Ishikawa (cell line): Measurements from ENCODE around the gene MYH15.

Source experiments
- CEBPB ChIP-seq: IDR thresholded peaks from 2 replicates; pipeline ENCODE4 v1.6.1; 2012
- CREB1 ChIP-seq: IDR thresholded peaks from 2 replicates; pipeline ENCODE4 v1.6.1; 2012; ENCODE audit warnings: low read depth
- EGR1 ChIP-seq: IDR thresholded peaks from 2 replicates; pipeline ENCODE4 v1.6.1; 2012
- EP300 ChIP-seq: IDR thresholded peaks from 2 replicates; pipeline ENCODE4 v1.6.1; 2012; ENCODE audit warnings: borderline replicate concordance
- FOXM1 ChIP-seq: IDR thresholded peaks from 2 replicates; pipeline ENCODE4 v1.6.1; 2012; ENCODE audit warnings: low read depth, borderline replicate concordance
- MAX ChIP-seq: IDR thresholded peaks from 2 replicates; pipeline ENCODE4 v1.6.1; 2012
- NFIC ChIP-seq: IDR thresholded peaks from 2 replicates; pipeline ENCODE4 v1.6.1; 2012
- RAD21 ChIP-seq: IDR thresholded peaks from 2 replicates; pipeline ENCODE4 v1.6.1; 2012; ENCODE audit warnings: low read depth
- REST ChIP-seq: IDR thresholded peaks from 2 replicates; pipeline ENCODE4 v1.6.1; 2012; ENCODE audit warnings: low read depth, mild to moderate bottlenecking
- TAF1 ChIP-seq: IDR thresholded peaks from 2 replicates; pipeline ENCODE4 v1.6.1; 2012; ENCODE audit warnings: low read depth, mild to moderate bottlenecking
- TCF12 ChIP-seq: IDR thresholded peaks from 2 replicates; pipeline ENCODE4 v1.6.1; 2012; ENCODE audit warnings: low read depth
- TEAD4 ChIP-seq: IDR thresholded peaks from 2 replicates; pipeline ENCODE4 v1.6.1; 2012
- ZBTB7A ChIP-seq: IDR thresholded peaks from 2 replicates; pipeline ENCODE4 v1.6.1; 2012; ENCODE audit warnings: low read depth

- no peak for TF ChIP-seq EP300
- no peak for TF ChIP-seq NFIC
- TF ChIP-seq MAX = no peak
- no peak for TF ChIP-seq TAF1
- TF ChIP-seq CREB1 = no peak
- TF ChIP-seq EGR1 = no peak
- no peak for TF ChIP-seq REST
- no peak for TF ChIP-seq TCF12
- no peak for TF ChIP-seq FOXM1
- TF ChIP-seq ZBTB7A = no peak
- no peak for TF ChIP-seq CEBPB
- TF ChIP-seq RAD21 = no peak
- no peak for TF ChIP-seq TEAD4
Measured at GRCh38 chr3:108394563-108394962, 115.8 kb downstream of the MYH15 start.
